Keratinocyte (primary cell): Measurements from ENCODE around the gene PCDH10. TPM values are rescaled to one million over a fixed set of nuclear protein-coding genes. Genes with fewer than 3 reads are reported as not detected.

Experiments
- DNase-seq: peaks from one replicate; pipeline ENCODE4 v3.0.0-alpha.2; 2011; ENCODE audit warnings: low read depth, missing footprints, low spot score
- FAIRE-seq: peaks from 2 replicates; lab custom pipeline; 2011; peaks lifted over from hg19 to GRCh38; lab: Jason Lieb, UNC
- H2AFZ ChIP-seq: 2 replicates; pipeline ENCODE4 v1.6.0; 2012; ENCODE audit warnings: low read length, control low read depth, inconsistent platforms; ENCODE audit not compliant: control insufficient read depth
- H3K27ac ChIP-seq: 2 replicates; pipeline ENCODE4 v1.5.1; 2011; ENCODE audit warnings: low read length; ENCODE audit not compliant: control insufficient read depth, insufficient read depth
- H3K27me3 ChIP-seq: 3 replicates; pipeline ENCODE4 v1.6.0; 2011; ENCODE audit warnings: low read length; ENCODE audit not compliant: control insufficient read depth, insufficient read depth; ENCODE audit errors: extremely low read depth
- H3K36me3 ChIP-seq, 2 experiments: 2 replicates in 1 of 2; 3 replicates in 1 of 2; pipeline ENCODE4 v1.5.1; 2011; ENCODE audit warnings: low read length in 2 of 2, mild to moderate bottlenecking in 1 of 2; ENCODE audit not compliant: control insufficient read depth in 2 of 2, insufficient read depth in 2 of 2; ENCODE audit errors: extremely low read depth in 1 of 2
- H3K4me1 ChIP-seq: 3 replicates; pipeline ENCODE4 v1.5.1; 2011; ENCODE audit warnings: low read length; ENCODE audit not compliant: control insufficient read depth, insufficient read depth; ENCODE audit errors: extremely low read depth
- H3K4me2 ChIP-seq: 3 replicates; pipeline ENCODE4 v1.6.0; 2011; ENCODE audit warnings: low read depth, low read length; ENCODE audit not compliant: control insufficient read depth, insufficient read depth; ENCODE audit errors: extremely low read depth
- H3K4me3 ChIP-seq, 3 experiments: fragments of 200-600 bp in 1 of 3; sonication (generic) in 1 of 3; 2 replicates in 2 of 3; 3 replicates in 1 of 3; pipeline ENCODE4 v1.5.1; 2011 to 2016; ENCODE audit warnings: low read length in 3 of 3, mild to moderate bottlenecking in 3 of 3, control low read depth in 2 of 3, inconsistent platforms in 1 of 3, low read depth in 1 of 3, mixed read lengths in 1 of 3, mixed run types in 1 of 3, moderate library complexity in 1 of 3; ENCODE audit not compliant: control insufficient read depth in 2 of 3, insufficient read depth in 2 of 3; ENCODE audit errors: extremely low read depth in 1 of 3
- H3K79me2 ChIP-seq: 2 replicates; pipeline ENCODE4 v1.6.0; 2012; ENCODE audit warnings: low read length; ENCODE audit not compliant: control insufficient read depth, insufficient read depth
- H3K9ac ChIP-seq: 3 replicates; pipeline ENCODE4 v1.6.0; 2011; ENCODE audit warnings: low read length; ENCODE audit not compliant: control insufficient read depth, insufficient read depth; ENCODE audit errors: extremely low read depth
- H3K9me1 ChIP-seq: 3 replicates; pipeline ENCODE4 v1.6.0; 2011; ENCODE audit warnings: low read length; ENCODE audit not compliant: control insufficient read depth, insufficient read depth; ENCODE audit errors: extremely low read depth
- H3K9me3 ChIP-seq: 2 replicates; pipeline ENCODE4 v1.5.1; 2012; ENCODE audit warnings: low read depth, low read length; ENCODE audit not compliant: control insufficient read depth
- H4K20me1 ChIP-seq: 3 replicates; pipeline ENCODE4 v1.6.0; 2011; ENCODE audit warnings: low read length; ENCODE audit not compliant: control insufficient read depth, insufficient read depth; ENCODE audit errors: extremely low read depth
- CTCF ChIP-seq, 3 experiments: IDR thresholded peaks in 1 of 3; conservative IDR thresholded peaks in 1 of 3; optimal IDR thresholded peaks in 1 of 3; 2 replicates in 2 of 3; 3 replicates in 1 of 3; pipeline versions ENCODE3 to v1.5.1; 2011; ENCODE audit warnings: low read length in 3 of 3, mild to moderate bottlenecking in 3 of 3, moderate library complexity in 2 of 3, control low read depth in 1 of 3, inconsistent platforms in 1 of 3; ENCODE audit not compliant: insufficient read depth in 2 of 3; ENCODE audit errors: extremely low read depth in 1 of 3
- EZH2 ChIP-seq: IDR thresholded peaks from one replicate; pipeline ENCODE4 v1.6.1; 2012; ENCODE audit warnings: inconsistent platforms, mild to moderate bottlenecking, low read length, moderate library complexity
- dilution Hi-C: fragments of 300-500 bp; cut with MboI; formaldehyde crosslinking; loops from one replicate; pipeline ENCODE4 v1.7.0; 2020; ENCODE audit warnings: low sequenced_read_pairs; ENCODE audit not compliant: extremely low pct_ligation_motif_present
- polyA plus RNA-seq, 5 experiments: library from polyadenylated mRNA; depleted of rRNA in 3 of 5; stranded (reverse) in 3 of 5; stranded (forward) in 1 of 5; unstranded in 1 of 5; fragments of >200 nt; gene quantifications; 1 replicate in 1 of 5; 2 replicates in 3 of 5; 3 replicates in 1 of 5; pipeline versions ENCODE4 v1.2.1 to v1.2.3, GENCODE V29; 2011 to 2012; ENCODE audit warnings: missing spikeins in 2 of 5, low read depth in 1 of 5, low replicate concordance in 1 of 5

The PCDH10 gene
- polyA plus RNA-seq, 1 donor (not counting 4 experiments of a cell fraction or from before 2014, with no cell fraction given): not detected

- H2AFZ ChIP-seq: no peak overlapping the region
These were observed 7.0 kb downstream of the PCDH10 start for GRCh38 chr4:133156096-133156495.

GRCh38 chr4:133156556-133156955, 7.5 kb downstream of the PCDH10 start:
- Histone ChIP-seq H3K9me1 (no peaks in the 10 kb centered on the region), H3K36me3 (no peaks in the 10 kb centered on the region), H3K4me1 (no peaks in the 10 kb centered on the region), H4K20me1 (no peaks in the 10 kb centered on the region), H3K27me3 (peaks cover 20% of the 10 kb centered on the region), H3K9ac (no peak overlapping the region), H2AFZ (no peak overlapping the region), H3K4me3 (no peak overlapping the region), H3K9me3 (no peaks in the 10 kb centered on the region), H3K27ac (no peak overlapping the region), H3K4me2 (no peak overlapping the region), H3K79me2 (no peaks in the 10 kb centered on the region)
- DNase-seq (no peak), FAIRE-seq (no peak)
- dilution Hi-C loops: no loop called here
- no peak for TF ChIP-seq EZH2

More at GRCh38 chr4:133156096-133156495, 7.0 kb downstream of the PCDH10 start:
- no peak overlapping the region for H3K9ac ChIP-seq
- dilution Hi-C loops: no loop called here
- no peaks in the 10 kb centered on the region for H3K9me1 ChIP-seq
- H3K79me2 ChIP-seq: no peaks in the 10 kb centered on the region
- no peak for FAIRE-seq
- no peaks in the 10 kb centered on the region for H4K20me1 ChIP-seq
- no peaks in the 10 kb centered on the region for H3K36me3 ChIP-seq
- no peaks in the 10 kb centered on the region for H3K4me1 ChIP-seq
- H3K27ac ChIP-seq: no peak overlapping the region
- no peak for DNase-seq
- peaks cover 25% of the 10 kb centered on the region for H3K27me3 ChIP-seq
- no peak overlapping the region for H3K4me3 ChIP-seq
- TF ChIP-seq CTCF (optimal IDR thresholded peaks at IDR 0.05 in 1 of 3, IDR thresholded peaks at IDR 0.05 in 1 of 3, conservative IDR thresholded peaks at IDR 0.05 in 1 of 3; ENCODE audit: extremely low read depth in 1 of 3, insufficient read depth in 2 of 3, low read length in 3 of 3) (no peak), EZH2 (no peak)
- H3K9me3 ChIP-seq: no peaks in the 10 kb centered on the region
- no peak overlapping the region for H3K4me2 ChIP-seq
